Smooth muscle cell (in vitro differentiated cells): ENCODE results near the gene SFTA2. TPM values are rescaled to one million over a fixed set of nuclear protein-coding genes. Genes with fewer than 3 reads are reported as not detected.

Source experiments
- DNase-seq: peaks from one replicate; lab custom pipeline; 2025; ENCODE audit not compliant: unreplicated experiment; lab: John Stamatoyannopoulos, UW
- H2AFZ ChIP-seq: fragments of 200-600 bp; sonication (generic); 2 replicates; pipeline ENCODE4 v1.6.0; 2016; ENCODE audit warnings: antibody characterized with exemption, low read depth, mild to moderate bottlenecking
- H3F3A ChIP-seq: fragments of 200-600 bp; sonication (generic); 2 replicates; pipeline ENCODE4 v1.6.0; 2017; ENCODE audit warnings: antibody characterized with exemption, low read depth
- H3K27ac ChIP-seq: fragments of 200-600 bp; sonication (generic); 2 replicates; pipeline ENCODE4 v1.5.1; 2016; ENCODE audit warnings: low read depth, mild to moderate bottlenecking
- H3K27me3 ChIP-seq: fragments of 200-600 bp; sonication (generic); 2 replicates; pipeline ENCODE4 v1.6.1; 2016; ENCODE audit warnings: low read depth, mild to moderate bottlenecking
- H3K36me3 ChIP-seq: fragments of 200-600 bp; sonication (generic); 2 replicates; pipeline ENCODE4 v1.5.1; 2016; ENCODE audit warnings: low read depth
- H3K4me1 ChIP-seq: fragments of 200-600 bp; sonication (generic); 2 replicates; pipeline ENCODE4 v1.5.1; 2016; ENCODE audit warnings: low read depth
- H3K4me2 ChIP-seq: fragments of 200-600 bp; sonication (generic); 2 replicates; pipeline ENCODE4 v1.6.0; 2016; ENCODE audit warnings: mild to moderate bottlenecking
- H3K4me3 ChIP-seq: fragments of 200-600 bp; sonication (generic); 2 replicates; pipeline ENCODE4 v1.5.1; 2016; ENCODE audit warnings: mild to moderate bottlenecking
- H3K79me2 ChIP-seq: fragments of 200-600 bp; sonication (generic); 2 replicates; pipeline ENCODE4 v1.6.0; 2016; ENCODE audit warnings: low read depth, mild to moderate bottlenecking
- H3K9ac ChIP-seq: fragments of 200-600 bp; sonication (generic); 2 replicates; pipeline ENCODE4 v1.6.0; 2016; ENCODE audit warnings: low read depth
- H3K9me3 ChIP-seq: fragments of 200-600 bp; sonication (generic); replicated peaks from 2 replicates; pipeline ENCODE4 v1.5.1; 2016; ENCODE audit warnings: low read depth
- H4K20me1 ChIP-seq: fragments of 200-600 bp; sonication (generic); 2 replicates; pipeline ENCODE4 v1.6.0; 2016; ENCODE audit warnings: low read depth
- CTCF ChIP-seq: fragments of 200-600 bp; sonication (generic); IDR thresholded peaks from 2 replicates; pipeline ENCODE4 v1.5.1; 2017; ENCODE audit warnings: borderline replicate concordance, mild to moderate bottlenecking, antibody characterized with exemption; ENCODE audit not compliant: insufficient read depth, poor library complexity, severe bottlenecking
- WGBS: methylation state at CpG from one replicate; pipeline ENCODE4 v1.1.7; 2016; ENCODE audit warnings: low lambda C conversion rate; 5-methylcytosine and 5-hydroxymethylcytosine counted together
- polyA plus RNA-seq: library from polyadenylated mRNA; unstranded; fragments of >200 nt; fragmentation: Nextera tagmentation; extraction: Ambion mirVana; gene quantifications from 2 replicates; pipeline ENCODE4 v1.2.1, GENCODE V29; 2016
- total RNA-seq: library from RNA; depleted of rRNA; stranded (reverse); fragments of >200 nt; gene quantifications from 2 replicates; pipeline ENCODE4 v1.2.3, GENCODE V29; 2014

SFTA2 gene
- total and polyA plus RNA-seq, 2 experiments from 2014 or later = not detected

GRCh38 chr6:30954631-30955366 is 22.8 kb upstream of the SFTA2 start:
- Histone ChIP-seq H3F3A (no peaks in the 10 kb centered on the region), H4K20me1 (no peaks in the 10 kb centered on the region), H2AFZ (peak overlapping the region; percentile 57), H3K4me1 (peaks cover 11% of the 10 kb centered on the region), H3K9me3 (no peaks in the 10 kb centered on the region), H3K79me2 (no peaks in the 10 kb centered on the region), H3K9ac (peak overlapping the region; percentile 26), H3K4me3 (peak overlapping the region; percentile 53), H3K4me2 (peak overlapping the region; percentile 94), H3K27ac (no peak overlapping the region), H3K36me3 (no peaks in the 10 kb centered on the region), H3K27me3 (peaks cover 78% of the 10 kb centered on the region)
- no peak for TF ChIP-seq CTCF
- WGBS = 58% methylated on average over 9 of the region's 9 CpGs
- DNase-seq = no peak

- 89% methylated on average over 5 of the region's 5 CpGs for WGBS
- Histone ChIP-seq H3K36me3 (no peaks in the 10 kb centered on the region), H3K9ac (no peak overlapping the region), H3K27ac (no peak overlapping the region), H3F3A (no peaks in the 10 kb centered on the region), H3K4me3 (no peak overlapping the region), H3K4me2 (no peak overlapping the region), H3K79me2 (no peaks in the 10 kb centered on the region), H2AFZ (no peak overlapping the region), H4K20me1 (no peaks in the 10 kb centered on the region), H3K27me3 (peaks cover 89% of the 10 kb centered on the region), H3K9me3 (no peaks in the 10 kb centered on the region), H3K4me1 (peaks cover 11% of the 10 kb centered on the region)
- DNase-seq = no peak
- no peak for TF ChIP-seq CTCF
Observed at GRCh38 chr6:30951907-30952469, 20.0 kb upstream of the SFTA2 start.

GRCh38 chr6:30948811-30949210 is 16.8 kb upstream of the SFTA2 start:
- H3K27me3 ChIP-seq = peaks cover 72% of the 10 kb centered on the region

More at GRCh38 chr6:30948811-30949210, 16.8 kb upstream of the SFTA2 start:
- no peak overlapping the region for H3K9ac ChIP-seq
- no peak for TF ChIP-seq CTCF
- H3K27ac ChIP-seq = no peak overlapping the region
- 95% methylated on average over 6 of the region's 6 CpGs for WGBS
- H3K4me3 ChIP-seq = no peak overlapping the region
- no peak overlapping the region for H2AFZ ChIP-seq
- H3K36me3 ChIP-seq = no peaks in the 10 kb centered on the region
- no peaks in the 10 kb centered on the region for H3K9me3 ChIP-seq
- H4K20me1 ChIP-seq = no peaks in the 10 kb centered on the region
- no peaks in the 10 kb centered on the region for H3K79me2 ChIP-seq
- no peak overlapping the region for H3K4me2 ChIP-seq
- no peak for DNase-seq
- H3K4me1 ChIP-seq = no peaks in the 10 kb centered on the region
- H3F3A ChIP-seq = no peaks in the 10 kb centered on the region
